ES-I3 (cell line): ENCODE results near the gene IL18BP.

ENCODE experiments used
- H3K36me3 ChIP-seq: 2 replicates; pipeline ENCODE4 v1.6.1; 2013; ENCODE audit warnings: mild to moderate bottlenecking, low read length, control low read depth, moderate library complexity; ENCODE audit not compliant: insufficient read depth
- H3K4me1 ChIP-seq: 2 replicates; pipeline ENCODE4 v1.6.1; 2013; ENCODE audit warnings: mild to moderate bottlenecking, control low read depth, low read length; ENCODE audit not compliant: insufficient read depth
- H3K9ac ChIP-seq: 2 replicates; pipeline ENCODE4 v1.6.1; 2013; ENCODE audit warnings: low read depth, mild to moderate bottlenecking, low read length, moderate library complexity
- H3K9me3 ChIP-seq: 2 replicates; pipeline ENCODE4 v1.6.1; 2013; ENCODE audit warnings: mild to moderate bottlenecking, low read length, moderate library complexity; ENCODE audit not compliant: control insufficient read depth, insufficient read depth

The IL18BP gene

DNA sequence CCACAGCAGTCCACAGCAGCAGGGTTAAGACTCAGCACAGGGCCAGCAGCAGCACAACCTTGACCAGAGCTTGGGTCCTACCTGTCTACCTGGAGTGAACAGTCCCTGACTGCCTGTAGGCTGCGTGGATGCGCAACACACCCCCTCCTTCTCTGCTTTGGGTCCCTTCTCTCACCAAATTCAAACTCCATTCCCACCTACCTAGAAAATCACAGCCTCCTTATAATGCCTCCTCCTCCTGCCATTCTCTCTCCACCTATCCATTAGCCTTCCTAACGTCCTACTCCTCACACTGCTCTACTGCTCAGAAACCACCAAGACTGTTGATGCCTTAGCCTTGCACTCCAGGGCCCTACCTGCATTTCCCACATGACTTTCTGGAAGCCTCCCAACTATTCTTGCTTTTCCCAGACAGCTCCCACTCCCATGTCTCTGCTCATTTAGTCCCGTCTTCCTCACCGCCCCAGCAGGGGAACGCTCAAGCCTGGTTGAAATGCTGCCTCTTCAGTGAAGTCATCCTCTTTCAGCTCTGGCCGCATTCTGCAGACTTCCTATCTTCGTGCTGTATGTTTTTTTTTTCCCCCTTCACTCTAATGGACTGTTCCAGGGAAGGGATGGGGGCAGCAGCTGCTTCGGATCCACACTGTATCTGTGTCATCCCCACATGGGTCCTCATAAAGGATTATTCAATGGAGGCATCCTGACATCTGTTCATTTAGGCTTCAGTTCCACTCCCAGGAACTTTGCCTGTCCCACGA is 3.3 kb downstream of the IL18BP start:
- H3K4me1 ChIP-seq: no peaks in the 10 kb centered on the region
- H3K9ac ChIP-seq: no peak overlapping the region
- peaks cover 21% of the 10 kb centered on the region for H3K36me3 ChIP-seq
- no peaks in the 10 kb centered on the region for H3K9me3 ChIP-seq

DNA sequence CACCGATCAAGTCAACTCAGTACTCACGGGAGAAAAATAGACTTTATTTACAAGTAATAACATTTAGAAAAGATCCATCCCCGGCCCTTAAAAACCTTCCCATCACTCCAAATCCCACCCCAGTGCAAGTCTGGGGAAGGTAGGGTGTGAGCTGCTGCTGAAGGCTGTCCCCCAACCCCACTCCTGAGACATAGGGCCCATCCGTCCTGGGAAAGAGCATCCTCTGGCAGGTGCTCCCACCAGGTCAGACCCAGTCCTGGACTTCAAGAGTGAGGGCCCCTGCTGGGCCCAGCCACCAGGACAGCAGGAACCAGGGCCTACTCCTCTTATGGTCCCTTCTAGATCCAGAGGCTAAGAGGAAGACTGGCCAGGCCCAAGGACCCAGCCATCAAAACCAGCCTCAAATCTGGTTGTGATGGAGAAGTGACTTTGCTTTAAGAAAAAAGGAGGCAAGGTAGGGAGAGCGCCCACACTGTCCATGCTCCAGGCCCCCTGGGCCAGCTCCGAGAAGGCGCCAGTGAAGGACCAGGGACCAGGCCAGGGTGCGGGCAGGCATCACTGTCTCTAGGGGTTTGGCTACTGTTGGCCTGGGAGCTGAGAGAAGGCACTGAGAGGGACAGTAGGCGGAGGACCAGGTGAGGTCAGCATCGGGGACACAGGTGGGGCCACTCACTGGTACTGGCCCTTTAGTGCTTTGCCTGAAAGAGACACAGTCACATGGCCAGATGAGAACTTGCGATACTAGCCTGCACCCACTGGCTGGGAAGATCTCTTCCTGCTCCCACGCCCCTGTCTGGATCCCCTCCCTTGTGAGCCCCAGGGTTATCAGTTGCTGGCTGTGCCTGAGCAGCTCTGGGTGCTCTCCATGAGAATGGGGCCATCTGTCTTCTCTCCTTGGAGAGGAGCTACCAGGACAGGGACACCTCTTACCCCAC is 4.4 kb downstream of the IL18BP start:
- Histone ChIP-seq H3K4me1 (no peaks in the 10 kb centered on the region), H3K9me3 (no peaks in the 10 kb centered on the region), H3K36me3 (peaks cover 22% of the 10 kb centered on the region), H3K9ac (no peak overlapping the region)

DNA sequence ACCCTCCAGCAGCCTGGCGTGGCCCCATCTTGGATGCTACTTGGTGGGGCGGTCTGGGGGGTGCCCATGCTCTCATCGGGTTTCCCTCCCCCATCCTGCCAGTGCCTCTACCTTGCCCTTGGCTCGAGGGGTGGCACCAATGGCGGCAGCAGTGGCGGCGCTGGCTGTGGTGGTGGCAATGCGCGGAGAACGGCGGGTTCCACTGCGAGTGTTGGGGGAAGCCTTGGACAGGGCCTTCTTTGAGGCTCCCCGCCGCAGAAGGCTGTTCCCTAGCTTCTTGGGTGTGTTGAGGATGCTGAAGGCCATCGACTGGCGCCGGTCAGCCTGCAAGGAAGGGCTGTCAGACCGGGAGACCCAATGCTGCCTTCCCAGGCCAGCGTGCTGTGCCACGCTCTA is 5.1 kb downstream of the IL18BP start:
- Histone ChIP-seq H3K9me3 (no peaks in the 10 kb centered on the region), H3K4me1 (no peaks in the 10 kb centered on the region), H3K36me3 (peaks cover 28% of the 10 kb centered on the region), H3K9ac (no peak overlapping the region)

DNA sequence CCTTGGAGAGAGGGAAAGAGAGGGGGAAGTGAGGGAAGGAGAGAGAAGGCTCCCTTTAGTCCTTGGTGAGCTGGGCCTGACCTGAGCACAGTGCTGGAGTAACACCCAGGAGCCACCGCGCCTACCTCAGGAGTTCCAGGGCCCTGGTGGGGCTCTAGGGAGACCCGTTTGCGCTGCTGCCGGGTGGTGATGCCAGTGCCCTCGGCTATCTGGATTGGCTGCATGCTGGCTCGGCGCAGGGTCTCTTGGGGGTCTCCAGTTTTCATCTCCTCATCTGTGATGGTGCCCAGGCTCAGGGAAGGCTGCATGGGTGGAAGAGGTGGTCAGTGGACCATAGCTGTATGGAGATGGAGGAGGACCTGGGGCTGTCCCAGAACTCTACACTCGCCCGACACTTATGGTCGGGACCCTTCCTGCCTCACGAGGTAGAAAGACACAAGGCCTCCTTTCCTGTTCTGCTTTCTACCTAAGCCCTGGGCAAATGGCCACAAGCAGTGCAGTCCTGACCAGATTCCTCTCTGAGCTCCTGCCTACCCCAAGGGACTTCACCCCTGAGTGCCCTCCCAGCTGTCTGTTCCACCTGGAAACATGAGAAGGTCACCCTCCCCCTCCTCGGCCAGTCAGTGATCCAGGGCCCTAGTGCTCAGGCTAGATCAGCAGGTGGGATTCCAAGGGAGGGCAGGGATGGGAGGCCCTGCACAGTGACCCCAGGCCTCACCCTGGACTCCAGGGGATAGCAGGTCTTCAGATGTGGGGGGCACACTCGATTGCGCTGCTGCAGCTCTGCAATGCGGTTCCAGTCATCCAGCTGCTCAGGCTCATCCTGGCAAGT is 6.0 kb downstream of the IL18BP start:
- H3K9me3 ChIP-seq: no peaks in the 10 kb centered on the region
- no peaks in the 10 kb centered on the region for H3K4me1 ChIP-seq
- H3K36me3 ChIP-seq: peaks cover 33% of the 10 kb centered on the region
- H3K9ac ChIP-seq: no peak overlapping the region

DNA sequence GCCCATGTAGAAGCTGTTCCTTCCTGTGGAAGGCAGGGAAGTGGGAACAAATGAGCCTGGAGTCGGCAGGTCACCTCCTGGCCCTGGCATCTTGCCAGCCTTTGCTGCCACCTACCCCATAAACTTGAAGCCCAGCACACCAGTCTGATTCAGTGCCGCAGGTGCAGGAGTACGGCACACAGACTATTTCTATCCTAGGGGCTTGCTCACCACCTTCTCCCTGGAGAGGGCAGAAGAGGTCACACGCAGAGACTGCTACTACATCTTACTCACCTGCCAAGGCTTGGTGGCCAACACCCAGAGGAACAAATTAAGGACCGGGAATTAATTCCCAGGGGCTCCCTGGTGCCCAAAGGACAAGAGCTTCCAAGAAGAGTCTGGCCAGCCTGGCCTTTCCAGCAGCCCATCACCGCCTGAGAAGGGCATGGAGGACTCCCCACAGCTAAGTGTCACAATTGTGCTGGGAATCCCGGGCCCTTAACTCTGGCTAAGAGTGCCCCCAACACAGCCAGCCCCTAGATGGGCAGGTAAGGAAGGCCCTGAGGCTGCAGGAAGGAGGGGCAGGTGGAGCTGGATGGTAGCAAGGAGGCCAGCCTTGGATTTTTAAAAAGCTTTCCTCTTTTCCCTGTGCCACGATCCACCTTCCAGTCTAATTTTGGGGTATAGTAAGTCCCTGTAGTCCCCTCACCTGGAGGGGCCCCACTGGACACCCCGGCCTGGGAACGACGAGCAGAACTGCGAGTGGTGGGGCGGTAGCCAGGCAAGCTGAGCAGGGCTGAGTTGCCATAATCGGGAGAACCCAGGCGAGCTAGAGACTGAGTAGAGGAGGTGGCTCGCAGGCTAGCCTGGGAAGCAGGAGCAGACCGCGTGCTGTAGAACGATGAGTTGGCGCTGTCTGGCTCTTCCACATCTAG is 6.9 kb downstream of the IL18BP start:
- H3K36me3 ChIP-seq: peaks cover 33% of the 10 kb centered on the region
- no peaks in the 10 kb centered on the region for H3K9me3 ChIP-seq
- no peaks in the 10 kb centered on the region for H3K4me1 ChIP-seq
- H3K9ac ChIP-seq: no peak overlapping the region

DNA sequence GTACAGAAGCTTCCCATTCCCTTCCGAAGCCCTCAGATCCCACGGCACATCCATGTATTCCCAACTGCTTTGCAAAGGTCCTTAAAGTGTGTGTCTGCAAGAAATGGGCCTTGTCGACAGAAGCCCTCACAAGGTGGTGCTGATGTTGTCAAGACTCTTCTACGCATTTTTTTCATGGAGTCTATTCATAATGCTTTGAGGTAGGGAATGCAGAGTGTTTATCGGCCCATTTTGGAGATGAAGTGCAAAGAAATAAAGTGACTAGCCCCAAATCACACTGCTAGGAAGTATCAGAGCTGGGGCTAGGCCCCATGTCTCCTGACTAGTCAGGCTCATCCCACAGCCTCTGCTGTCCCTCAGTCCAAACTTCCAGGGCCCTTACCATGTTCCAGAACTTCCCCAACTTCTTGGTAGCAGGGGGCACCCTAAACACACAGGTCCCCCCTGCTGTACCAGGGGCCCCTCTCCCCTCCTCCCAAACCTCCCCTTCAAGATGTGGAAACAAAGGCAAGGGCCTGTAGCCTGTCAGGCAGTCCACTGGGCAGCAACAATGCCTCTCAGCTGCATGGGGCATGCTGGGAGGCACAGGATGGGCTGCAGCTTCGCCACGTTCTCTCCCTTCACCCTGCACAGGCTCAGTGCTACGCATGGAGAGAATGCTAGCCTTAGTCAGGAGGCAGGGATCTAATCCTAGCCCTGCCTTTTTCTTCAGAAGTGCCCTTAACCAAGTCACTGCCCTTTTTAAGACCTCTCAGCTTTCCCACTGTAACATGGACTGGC is 7.8 kb downstream of the IL18BP start:
- Histone ChIP-seq H3K9ac (no peak overlapping the region), H3K4me1 (no peaks in the 10 kb centered on the region), H3K36me3 (peaks cover 33% of the 10 kb centered on the region), H3K9me3 (no peaks in the 10 kb centered on the region)

DNA sequence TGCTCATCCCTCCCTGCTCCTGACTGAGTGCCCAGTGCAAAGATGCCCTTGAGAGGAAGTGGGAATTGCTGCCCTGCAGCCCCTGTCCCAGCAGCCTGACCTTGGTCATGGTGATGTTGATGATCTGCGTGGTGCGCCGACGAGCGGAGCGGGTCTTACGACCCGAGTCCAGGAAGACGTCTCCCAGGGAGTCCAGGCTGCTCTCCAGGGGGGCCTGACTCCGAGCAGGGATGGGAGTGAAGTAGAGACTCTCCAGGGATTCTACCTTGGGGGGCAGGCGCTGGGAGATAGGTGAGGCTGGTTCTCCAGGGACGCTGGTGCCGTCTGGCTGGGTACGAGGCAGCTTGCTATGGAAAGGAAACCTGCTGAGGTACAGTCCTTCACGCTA is 8.4 kb downstream of the IL18BP start:
- no peaks in the 10 kb centered on the region for H3K4me1 ChIP-seq
- no peak overlapping the region for H3K9ac ChIP-seq
- H3K9me3 ChIP-seq: no peaks in the 10 kb centered on the region
- H3K36me3 ChIP-seq: peaks cover 33% of the 10 kb centered on the region

DNA sequence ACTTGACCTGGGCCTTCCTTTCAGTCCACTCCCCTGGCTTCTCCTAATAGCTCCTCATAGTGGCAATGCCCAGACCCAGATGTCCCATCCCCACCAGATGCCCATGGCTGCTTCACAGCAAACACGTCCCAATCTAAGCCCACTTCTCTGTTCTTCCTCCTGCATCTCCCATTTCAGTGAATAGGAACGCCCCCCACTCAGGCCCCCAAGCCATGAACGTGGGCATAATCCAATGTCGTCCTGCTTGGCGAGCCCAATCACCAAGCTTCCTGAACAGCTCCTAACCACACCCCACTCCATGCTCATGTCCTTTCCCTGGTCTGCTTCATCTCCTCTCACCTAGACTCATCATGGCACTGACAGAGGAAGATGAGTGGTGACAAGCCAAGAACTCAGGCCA is 8.9 kb downstream of the IL18BP start:
- peaks cover 28% of the 10 kb centered on the region for H3K36me3 ChIP-seq
- no peak overlapping the region for H3K9ac ChIP-seq
- H3K4me1 ChIP-seq: no peaks in the 10 kb centered on the region
- H3K9me3 ChIP-seq: no peaks in the 10 kb centered on the region

DNA sequence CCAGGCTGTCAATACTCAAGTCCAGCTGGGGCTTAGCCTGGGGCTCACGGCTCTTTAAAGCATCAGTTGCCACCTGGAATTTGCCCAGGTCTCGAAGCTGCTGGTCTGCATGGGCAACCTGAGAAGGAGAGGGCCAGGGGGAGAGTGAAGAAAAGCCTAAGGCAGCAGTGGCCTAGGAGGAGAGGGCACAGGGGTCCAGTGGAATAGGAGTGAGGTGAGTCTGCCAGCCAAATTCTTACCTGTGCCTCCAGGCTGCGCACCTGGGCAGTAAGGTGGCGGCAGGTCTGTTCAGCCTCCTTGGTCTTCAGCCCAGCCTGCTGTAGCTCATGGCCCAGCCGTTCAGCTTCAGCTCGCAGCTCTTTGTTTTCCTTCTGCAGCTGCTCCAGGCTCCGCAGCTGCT is 10.0 kb downstream of the IL18BP start:
- Histone ChIP-seq H3K4me1 (no peaks in the 10 kb centered on the region), H3K9me3 (no peaks in the 10 kb centered on the region), H3K9ac (no peak overlapping the region), H3K36me3 (peaks cover 23% of the 10 kb centered on the region)

DNA sequence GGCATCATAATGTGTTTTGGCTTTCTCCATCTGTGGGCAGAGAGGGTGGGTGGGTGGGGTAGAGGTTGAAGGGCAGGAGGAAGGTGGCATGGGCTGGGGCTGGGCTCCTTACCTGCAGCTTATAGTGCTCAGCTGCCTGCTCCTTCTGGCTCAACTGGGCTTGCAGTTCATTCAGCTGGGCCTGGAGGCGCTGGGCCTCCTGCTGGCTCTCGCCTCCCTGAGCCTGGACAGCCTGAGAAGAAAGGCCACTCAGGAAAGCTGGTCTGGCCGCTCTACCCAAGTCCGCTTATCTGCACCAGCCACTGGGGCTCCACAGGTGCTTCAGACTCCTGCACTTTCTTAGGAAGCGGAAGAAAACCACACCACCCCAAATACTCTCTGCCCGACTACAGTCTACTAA is 10.4 kb downstream of the IL18BP start:
- no peaks in the 10 kb centered on the region for H3K4me1 ChIP-seq
- H3K9ac ChIP-seq: no peak overlapping the region
- peaks cover 22% of the 10 kb centered on the region for H3K36me3 ChIP-seq
- H3K9me3 ChIP-seq: no peaks in the 10 kb centered on the region

DNA sequence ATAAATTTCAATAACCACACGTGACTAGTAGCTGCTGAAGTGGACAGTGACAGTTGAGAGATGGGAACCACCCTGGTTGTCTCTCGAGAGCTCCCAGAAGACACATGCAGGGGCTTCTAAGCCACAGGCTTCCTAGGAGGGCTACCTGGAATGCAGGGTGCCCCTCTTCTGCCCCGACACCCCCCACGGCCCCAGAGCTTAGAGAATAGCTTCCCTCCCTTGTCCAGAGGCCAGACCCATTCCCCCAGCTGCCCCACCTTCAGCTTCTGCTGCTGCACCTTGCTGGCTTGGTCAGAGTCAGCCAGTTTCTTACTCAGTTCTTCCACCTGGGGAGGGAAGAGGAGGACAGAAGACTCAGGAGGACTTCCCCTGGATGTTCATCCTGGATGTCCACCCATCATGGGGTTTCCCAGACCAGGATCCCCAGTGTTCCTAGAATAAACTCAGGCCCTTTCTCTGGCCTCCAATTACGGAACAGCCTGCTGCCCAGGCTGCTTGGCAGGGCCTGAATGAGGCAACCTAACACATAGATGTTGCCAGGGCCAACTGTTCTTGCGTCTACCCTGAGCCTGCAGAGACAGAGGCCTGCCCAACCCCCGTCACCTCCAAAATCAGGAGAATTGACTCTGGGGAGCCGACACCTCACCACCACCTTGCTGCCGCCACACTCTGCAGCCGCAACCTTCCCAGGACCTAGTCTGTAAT is 12.0 kb downstream of the IL18BP start:
- H3K9me3 ChIP-seq: no peaks in the 10 kb centered on the region
- no peak overlapping the region for H3K9ac ChIP-seq
- no peaks in the 10 kb centered on the region for H3K4me1 ChIP-seq
- H3K36me3 ChIP-seq: peaks cover 19% of the 10 kb centered on the region

DNA sequence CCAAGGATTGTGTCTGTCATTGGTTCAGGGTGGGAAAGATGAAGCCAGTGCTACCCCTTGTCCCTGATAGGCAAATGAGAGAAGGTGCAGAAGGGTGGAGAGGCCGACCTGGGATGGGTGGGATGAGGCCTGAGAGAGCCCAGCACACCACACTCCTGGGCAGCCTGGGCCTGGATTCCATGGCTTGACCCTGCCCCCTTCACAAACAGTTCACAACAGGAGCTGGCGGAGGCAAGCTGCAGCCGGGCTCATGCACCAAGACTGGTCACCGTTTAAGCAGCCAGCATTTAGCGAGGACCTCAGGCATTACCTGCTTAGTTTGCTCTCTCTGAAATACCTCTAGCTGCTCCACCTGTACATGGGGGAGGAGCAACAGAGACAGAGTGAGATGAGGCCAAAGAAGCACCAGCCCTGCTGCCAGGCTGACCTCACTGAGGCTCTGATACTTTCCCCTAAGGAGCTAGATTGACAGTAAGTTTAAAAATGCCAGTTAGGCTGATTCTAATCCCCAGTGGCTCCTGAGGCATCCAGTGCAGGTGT is 13.5 kb downstream of the IL18BP start:
- no peak overlapping the region for H3K9ac ChIP-seq
- H3K9me3 ChIP-seq: no peaks in the 10 kb centered on the region
- H3K4me1 ChIP-seq: no peaks in the 10 kb centered on the region
- peaks cover 26% of the 10 kb centered on the region for H3K36me3 ChIP-seq
